CD4-positive, CD25-positive, alpha-beta regulatory T cell (primary cell): ENCODE results near the gene VPREB1. TPM values are rescaled to one million over a fixed set of nuclear protein-coding genes. Genes with fewer than 3 reads are reported as not detected.

Source experiments
- ATAC-seq, 2 donors: fragments of 150-1000 bp; cut with Tn5 transposase; one replicate each; pipeline ENCODE4 v1.10.0; 2021; ENCODE audit warnings: low read depth in 2 of 2, moderate number of reproducible peaks in 2 of 2, moderate library complexity in 1 of 2
- DNase-seq, 3 donors: peaks; one replicate each; pipeline versions ENCODE4 v3.0.0 to v3.0.0-alpha.2; 2012 to 2022; ENCODE audit warnings: mixed read lengths in 1 of 3
- H3K27ac ChIP-seq: one replicate; pipeline ENCODE4 v1.7.0; 2013; ENCODE audit warnings: mild to moderate bottlenecking, low read length; ENCODE audit not compliant: insufficient read depth, poor library complexity, severe bottlenecking
- H3K27me3 ChIP-seq: one replicate; pipeline ENCODE4 v1.7.0; 2013; ENCODE audit warnings: low read length; ENCODE audit not compliant: control insufficient read depth, insufficient read depth
- H3K36me3 ChIP-seq: one replicate; pipeline ENCODE4 v1.7.0; 2013; ENCODE audit warnings: mild to moderate bottlenecking, low read length, moderate library complexity; ENCODE audit not compliant: control insufficient read depth, insufficient read depth
- H3K4me1 ChIP-seq: 2 replicates; pipeline ENCODE4 v1.7.0; 2013; ENCODE audit warnings: mild to moderate bottlenecking, low read length; ENCODE audit not compliant: insufficient read depth, control insufficient read depth, poor library complexity, severe bottlenecking
- H3K4me3 ChIP-seq: one replicate; pipeline ENCODE4 v1.7.0; 2013; ENCODE audit warnings: low read depth, mild to moderate bottlenecking, low read length, moderate library complexity
- H3K9me3 ChIP-seq, 2 experiments: 1 replicate in 1 of 2; 2 replicates in 1 of 2; pipeline ENCODE4 v1.7.0; 2013; ENCODE audit warnings: low read length in 2 of 2, mild to moderate bottlenecking in 1 of 2, moderate library complexity in 1 of 2; ENCODE audit not compliant: control insufficient read depth in 2 of 2
- H3K27ac Mint-ChIP-seq, 3 donors: one replicate each; pipeline ENCODE4 v1.8.0; 2020 to 2022; ENCODE audit warnings: mild to moderate bottlenecking in 3 of 3, mixed read lengths in 3 of 3, moderate library complexity in 2 of 3
- H3K27me3 Mint-ChIP-seq: one replicate; pipeline ENCODE4 v1.8.0; 2022; ENCODE audit warnings: mild to moderate bottlenecking, mixed read lengths
- H3K36me3 Mint-ChIP-seq: one replicate; pipeline ENCODE4 v1.8.0; 2020; ENCODE audit warnings: mixed read lengths
- H3K4me1 Mint-ChIP-seq, 4 donors: one replicate each; pipeline ENCODE4 v1.8.0; 2020 to 2022; ENCODE audit warnings: mixed read lengths in 4 of 4, mild to moderate bottlenecking in 1 of 4
- H3K4me3 Mint-ChIP-seq, 4 donors: one replicate each; pipeline ENCODE4 v1.8.0; 2020 to 2022; ENCODE audit warnings: mild to moderate bottlenecking in 4 of 4, mixed read lengths in 4 of 4, moderate library complexity in 3 of 4
- H3K9me3 Mint-ChIP-seq, 7 donors: one replicate each; pipeline ENCODE4 v1.8.0; 2020 to 2022; ENCODE audit warnings: mixed read lengths in 7 of 7, mild to moderate bottlenecking in 3 of 7, moderate library complexity in 2 of 7
- polyA plus RNA-seq, 4 donors: library from polyadenylated mRNA; unstranded; fragments of 300-500 nt; fragmentation: Illumina TruSeq; gene quantifications; one replicate each; pipeline ENCODE4 v1.2.3, GENCODE V29; 2021
- total RNA-seq: library from RNA; stranded (reverse); gene quantifications from one replicate; pipeline ENCODE4 v1.2.3, GENCODE V29; 2022

The VPREB1 gene
- total and polyA plus RNA-seq, 5 donors from 2014 or later = not detected

- no peaks in the 10 kb centered on the region for H3K9me3 ChIP-seq
- H3K27me3 ChIP-seq = peaks cover 2% of the 10 kb centered on the region
- peaks cover 19% of the 10 kb centered on the region for H3K27me3 Mint-ChIP-seq
- DNase-seq (no peak), ATAC-seq (no peak)
- H3K27ac Mint-ChIP-seq = no peak overlapping the region
- no peaks in the 10 kb centered on the region for H3K4me1 ChIP-seq
- H3K4me1 Mint-ChIP-seq = no peaks in the 10 kb centered on the region
- no peak overlapping the region for H3K27ac ChIP-seq
- no peaks in the 10 kb centered on the region for H3K36me3 Mint-ChIP-seq
- peaks cover 0 to 1% (median 0%) of the 10 kb centered on the region in 7 donors for H3K9me3 Mint-ChIP-seq
- no peaks in the 10 kb centered on the region for H3K36me3 ChIP-seq
- no peak overlapping the region for H3K4me3 ChIP-seq
- H3K4me3 Mint-ChIP-seq = no peak overlapping the region
Observed at GRCh38 chr22:22199634-22200033, 45.0 kb upstream of the VPREB1 start.

- Histone ChIP-seq H3K27me3 (peaks cover under 1% of the 10 kb centered on the region), H3K27ac (no peak overlapping the region), H3K4me1 (no peaks in the 10 kb centered on the region), H3K4me3 (no peak overlapping the region), H3K36me3 (no peaks in the 10 kb centered on the region), H3K9me3 (no peaks in the 10 kb centered on the region)
- Mint-ChIP-seq H3K4me3 (no peak overlapping the region), H3K27ac (no peak overlapping the region), H3K36me3 (no peaks in the 10 kb centered on the region), H3K9me3 (no peaks in the 10 kb centered on the region), H3K4me1 (no peaks in the 10 kb centered on the region), H3K27me3 (peaks cover 23% of the 10 kb centered on the region)
- ATAC-seq (no peak), DNase-seq (no peak)
Observed at GRCh38 chr22:22200569-22201184, 43.9 kb upstream of the VPREB1 start.

GRCh38 chr22:22201185-22201929 lies 43.2 kb upstream of the VPREB1 start:
- H3K36me3 ChIP-seq = no peaks in the 10 kb centered on the region
- no peak overlapping the region for H3K4me3 ChIP-seq
- no peaks in the 10 kb centered on the region for H3K27me3 ChIP-seq
- Mint-ChIP-seq H3K9me3 (no peaks in the 10 kb centered on the region), H3K4me1 (no peaks in the 10 kb centered on the region), H3K27ac (no peak overlapping the region), H3K36me3 (no peaks in the 10 kb centered on the region), H3K27me3 (peaks cover 23% of the 10 kb centered on the region), H3K4me3 (no peak overlapping the region)
- ATAC-seq (peak in 1 of 2 donors; percentile 62), DNase-seq (peak in 1 of 3 donors; percentile 61)
- H3K9me3 ChIP-seq = no peaks in the 10 kb centered on the region
- H3K4me1 ChIP-seq = no peaks in the 10 kb centered on the region
- H3K27ac ChIP-seq = no peak overlapping the region

DNA sequence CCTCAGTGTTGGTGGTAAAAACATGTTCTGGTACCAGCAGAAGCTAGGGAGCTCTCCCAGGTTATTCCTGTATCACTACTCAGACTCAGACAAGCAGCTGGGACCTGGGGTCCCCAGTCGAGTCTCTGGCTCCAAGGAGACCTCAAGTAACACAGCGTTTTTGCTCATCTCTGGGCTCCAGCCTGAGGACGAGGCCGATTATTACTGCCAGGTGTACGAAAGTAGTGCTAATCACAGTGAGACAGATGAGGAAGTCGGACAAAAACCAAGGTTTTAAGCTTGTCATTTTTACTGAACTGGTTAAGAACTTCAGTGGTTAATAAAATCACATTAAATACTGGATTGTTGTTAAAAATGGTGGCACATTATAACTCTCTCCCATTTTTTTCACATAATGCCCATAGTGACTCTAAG lies 42.6 kb upstream of the VPREB1 start:
- Mint-ChIP-seq H3K27me3 (peaks cover 20% of the 10 kb centered on the region), H3K27ac (no peak overlapping the region), H3K4me1 (no peaks in the 10 kb centered on the region), H3K4me3 (no peak overlapping the region), H3K9me3 (no peaks in the 10 kb centered on the region), H3K36me3 (no peaks in the 10 kb centered on the region)
- no peaks in the 10 kb centered on the region for H3K36me3 ChIP-seq
- ATAC-seq (no peak), DNase-seq (no peak)
- no peak overlapping the region for H3K4me3 ChIP-seq
- no peaks in the 10 kb centered on the region for H3K4me1 ChIP-seq
- H3K27me3 ChIP-seq = no peaks in the 10 kb centered on the region
- H3K9me3 ChIP-seq = no peaks in the 10 kb centered on the region
- no peak overlapping the region for H3K27ac ChIP-seq

- H3K36me3 Mint-ChIP-seq = no peaks in the 10 kb centered on the region
- no peaks in the 10 kb centered on the region for H3K9me3 Mint-ChIP-seq
- Histone ChIP-seq H3K4me1 (peaks cover 8% of the 10 kb centered on the region), H3K9me3 (no peaks in the 10 kb centered on the region), H3K36me3 (no peaks in the 10 kb centered on the region), H3K27me3 (no peaks in the 10 kb centered on the region), H3K27ac (no peak overlapping the region), H3K4me3 (no peak overlapping the region)
- no peak overlapping the region for H3K27ac Mint-ChIP-seq
- peaks cover 0 to 8% (median 6%) of the 10 kb centered on the region in 4 donors for H3K4me1 Mint-ChIP-seq
- ATAC-seq (no peak), DNase-seq (no peak)
- peaks cover 13% of the 10 kb centered on the region for H3K27me3 Mint-ChIP-seq
- no peak overlapping the region for H3K4me3 Mint-ChIP-seq
Observed at GRCh38 chr22:22203048-22203971, 41.3 kb upstream of the VPREB1 start.

DNA sequence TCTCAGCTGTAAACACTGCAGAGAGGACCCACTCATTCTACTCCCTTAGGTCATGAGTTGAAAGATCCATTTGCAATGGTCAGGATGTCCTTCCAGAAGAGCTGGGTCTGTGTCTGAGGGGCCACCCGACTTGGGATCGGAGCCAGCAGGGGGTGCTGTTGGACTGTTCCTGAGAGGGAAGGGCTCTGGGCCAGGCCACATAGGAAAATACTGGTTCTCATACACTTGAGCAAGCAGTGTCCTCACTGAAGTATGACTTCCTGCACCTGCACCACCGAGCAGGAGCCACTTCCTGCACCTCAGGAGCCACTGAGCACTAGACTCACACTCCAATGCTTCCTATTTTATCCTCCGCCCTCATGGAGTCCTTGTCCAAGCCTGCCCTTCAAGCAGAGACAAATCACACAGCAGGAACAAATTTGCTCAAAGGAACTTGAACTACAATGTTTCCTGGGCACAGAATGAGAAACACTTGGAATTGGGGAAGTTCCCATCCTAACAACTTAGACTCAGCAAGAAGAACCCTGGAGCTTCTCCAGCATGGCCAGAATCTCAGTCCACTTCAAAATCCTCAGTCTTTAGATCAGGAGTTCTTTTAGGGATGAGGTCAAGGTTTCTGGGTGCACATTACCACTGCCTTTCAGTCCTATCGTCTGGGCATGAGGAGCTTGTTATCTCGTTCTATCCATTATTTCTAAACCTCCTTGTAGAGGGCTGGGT lies 36.6 kb upstream of the VPREB1 start:
- peaks cover 0 to 19% (median 15%) of the 10 kb centered on the region in 4 donors for H3K4me1 Mint-ChIP-seq
- H3K27me3 Mint-ChIP-seq = peaks cover 4% of the 10 kb centered on the region
- H3K27ac Mint-ChIP-seq = peak overlapping the region in 1 of 3 donors; percentile 3
- Histone ChIP-seq H3K9me3 (no peaks in the 10 kb centered on the region), H3K4me3 (no peak overlapping the region), H3K27ac (no peak overlapping the region), H3K36me3 (no peaks in the 10 kb centered on the region), H3K4me1 (peaks cover 26% of the 10 kb centered on the region), H3K27me3 (no peaks in the 10 kb centered on the region)
- peak; percentile 78 to 80 for ATAC-seq
- DNase-seq = peak; percentile 37 to 85 (median 66)
- H3K36me3 Mint-ChIP-seq = no peaks in the 10 kb centered on the region
- no peaks in the 10 kb centered on the region for H3K9me3 Mint-ChIP-seq
- H3K4me3 Mint-ChIP-seq = no peak overlapping the region

DNA sequence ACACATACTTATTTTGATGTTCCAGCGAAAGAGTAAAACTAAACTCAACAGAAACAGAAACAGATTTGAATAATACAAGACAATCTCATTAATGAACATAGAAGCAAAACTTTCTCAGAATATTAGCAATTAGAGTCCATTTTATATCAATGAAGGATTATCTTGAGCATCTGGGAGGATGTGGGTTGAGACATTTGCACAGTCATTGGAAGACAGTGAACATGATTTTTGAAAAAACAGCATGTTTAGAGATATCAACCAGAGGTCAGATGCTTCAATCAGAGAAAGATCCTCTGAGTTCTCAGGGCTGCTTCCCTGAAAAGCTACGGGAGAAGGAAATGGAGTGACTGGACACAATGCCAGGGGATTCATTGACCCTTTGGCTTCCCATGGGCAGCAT lies 35.9 kb upstream of the VPREB1 start:
- Histone ChIP-seq H3K9me3 (no peaks in the 10 kb centered on the region), H3K4me3 (no peak overlapping the region), H3K27ac (no peak overlapping the region), H3K27me3 (no peaks in the 10 kb centered on the region), H3K4me1 (peaks cover 26% of the 10 kb centered on the region), H3K36me3 (no peaks in the 10 kb centered on the region)
- Mint-ChIP-seq H3K27me3 (peaks cover 4% of the 10 kb centered on the region), H3K9me3 (no peaks in the 10 kb centered on the region), H3K27ac (no peak overlapping the region), H3K4me3 (no peak overlapping the region), H3K4me1 (peaks cover 0 to 19% (median 15%) of the 10 kb centered on the region in 4 donors), H3K36me3 (no peaks in the 10 kb centered on the region)
- no peak for DNase-seq
- ATAC-seq = no peak
